MM.1S (cell line): ENCODE results near the gene EIF1B.

ENCODE experiments used
- DNase-seq: peaks from one replicate; pipeline ENCODE4 v3.0.0-alpha.2; 2015
- H2AFZ ChIP-seq: fragments of 300-600 bp; sonication (generic); 2 replicates; pipeline ENCODE4 v1.6.0; 2016; ENCODE audit warnings: antibody characterized with exemption, low read length
- H3F3A ChIP-seq: fragments of 300-600 bp; sonication (generic); 2 replicates; pipeline ENCODE4 v1.6.1; 2016; ENCODE audit warnings: mild to moderate bottlenecking, antibody characterized with exemption, low read length, moderate library complexity, mixed read lengths; ENCODE audit not compliant: insufficient read depth
- H3K27ac ChIP-seq: fragments of 300-600 bp; sonication (generic); 2 replicates; pipeline ENCODE4 v1.5.1; 2016; ENCODE audit warnings: mild to moderate bottlenecking, low read length
- H3K27me3 ChIP-seq: fragments of 300-600 bp; sonication (generic); replicated peaks from 2 replicates; pipeline ENCODE4 v1.6.0; 2016; ENCODE audit warnings: low read length; ENCODE audit not compliant: insufficient read depth
- H3K36me3 ChIP-seq: fragments of 300-600 bp; sonication (generic); replicated peaks from 2 replicates; pipeline ENCODE4 v1.6.1; 2016; ENCODE audit warnings: mild to moderate bottlenecking, low read length, mixed read lengths; ENCODE audit not compliant: insufficient read depth
- H3K4me1 ChIP-seq: fragments of 300-600 bp; sonication (generic); 2 replicates; pipeline ENCODE4 v1.6.1; 2016; ENCODE audit warnings: low read length, mixed read lengths
- H3K4me2 ChIP-seq: fragments of 300-600 bp; sonication (generic); 2 replicates; pipeline ENCODE4 v1.6.0; 2016; ENCODE audit warnings: low read depth, low read length
- H3K4me3 ChIP-seq: fragments of 300-600 bp; sonication (generic); 2 replicates; pipeline ENCODE4 v1.5.1; 2016; ENCODE audit warnings: low read length, mixed read lengths
- H3K79me2 ChIP-seq: fragments of 300-600 bp; sonication (generic); 2 replicates; pipeline ENCODE4 v1.6.1; 2016; ENCODE audit warnings: mixed run types, low read length, mixed read lengths
- H3K9ac ChIP-seq: fragments of 300-600 bp; sonication (generic); 2 replicates; pipeline ENCODE4 v1.6.1; 2016; ENCODE audit warnings: low read length, mixed read lengths
- H3K9me2 ChIP-seq: fragments of 300-600 bp; sonication (generic); replicated peaks from 2 replicates; pipeline ENCODE4 v1.6.1; 2016; ENCODE audit warnings: mild to moderate bottlenecking, low read length, mixed read lengths; ENCODE audit not compliant: insufficient read depth
- H3K9me3 ChIP-seq: fragments of 300-600 bp; sonication (generic); replicated peaks from 2 replicates; pipeline ENCODE4 v1.6.1; 2016; ENCODE audit warnings: mild to moderate bottlenecking, low read length, mixed read lengths; ENCODE audit not compliant: insufficient read depth
- H4K20me1 ChIP-seq: fragments of 300-600 bp; sonication (generic); 2 replicates; pipeline ENCODE4 v1.6.1; 2016; ENCODE audit warnings: mild to moderate bottlenecking, low read length, moderate library complexity, mixed read lengths; ENCODE audit not compliant: insufficient read depth
- CTCF ChIP-seq: fragments of 300-600 bp; sonication (generic); IDR thresholded peaks from 2 replicates; pipeline ENCODE4 v1.5.1; 2016; ENCODE audit warnings: antibody characterized with exemption, low read length, mixed read lengths
- EZH2 ChIP-seq: fragments of 300-600 bp; sonication (generic); optimal IDR thresholded peaks from 2 replicates; pipeline ENCODE3; 2017; ENCODE audit warnings: low read depth, mild to moderate bottlenecking, antibody characterized with exemption, low read length, mixed read lengths
- EZH2phosphoT487 ChIP-seq: fragments of 300-600 bp; sonication (generic); IDR thresholded peaks from 2 replicates; pipeline ENCODE4 v1.6.1; 2018; ENCODE audit warnings: antibody characterized with exemption, low read length

Gene EIF1B

GRCh38 chr3:40350529-40350928 is 41.0 kb downstream of the EIF1B start:
- H3K9ac ChIP-seq: no peak overlapping the region
- no peaks in the 10 kb centered on the region for H3K9me3 ChIP-seq
- no peaks in the 10 kb centered on the region for H3K36me3 ChIP-seq
- H3K4me1 ChIP-seq: no peaks in the 10 kb centered on the region
- H4K20me1 ChIP-seq: no peaks in the 10 kb centered on the region
- TF ChIP-seq CTCF (no peak), EZH2 (no peak), EZH2phosphoT487 (no peak)
- no peak overlapping the region for H2AFZ ChIP-seq
- DNase-seq: no peak
- H3F3A ChIP-seq: no peaks in the 10 kb centered on the region
- no peak overlapping the region for H3K4me3 ChIP-seq
- no peak overlapping the region for H3K27ac ChIP-seq
- no peaks in the 10 kb centered on the region for H3K79me2 ChIP-seq
- no peaks in the 10 kb centered on the region for H3K9me2 ChIP-seq
- no peaks in the 10 kb centered on the region for H3K27me3 ChIP-seq
- no peak overlapping the region for H3K4me2 ChIP-seq

DNA sequence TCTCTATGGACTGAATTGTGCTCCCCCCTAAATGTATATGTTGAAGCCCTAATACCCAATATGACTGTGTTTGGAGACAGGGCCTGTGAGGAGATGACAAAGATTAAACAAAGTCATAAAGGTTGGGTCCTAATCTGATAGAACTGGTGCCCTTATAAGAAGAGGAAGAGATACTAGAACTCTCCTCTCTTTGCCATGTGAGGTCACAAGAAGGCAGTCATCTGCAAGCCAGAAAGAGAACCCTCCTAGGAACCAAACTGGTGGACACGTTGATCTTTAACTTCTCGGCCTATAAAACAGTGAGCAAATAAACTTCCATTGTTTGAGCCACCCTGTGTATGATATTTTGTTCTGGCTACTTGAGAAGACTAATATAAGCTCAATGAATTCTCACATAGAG is 45.9 kb downstream of the EIF1B start:
- H3K4me1 ChIP-seq: no peaks in the 10 kb centered on the region
- no peak for DNase-seq
- no peak overlapping the region for H2AFZ ChIP-seq
- H3K27ac ChIP-seq: no peak overlapping the region
- no peaks in the 10 kb centered on the region for H4K20me1 ChIP-seq
- no peaks in the 10 kb centered on the region for H3F3A ChIP-seq
- H3K79me2 ChIP-seq: no peaks in the 10 kb centered on the region
- no peaks in the 10 kb centered on the region for H3K36me3 ChIP-seq
- H3K4me2 ChIP-seq: no peak overlapping the region
- no peaks in the 10 kb centered on the region for H3K9me2 ChIP-seq
- H3K27me3 ChIP-seq: no peaks in the 10 kb centered on the region
- no peak overlapping the region for H3K4me3 ChIP-seq
- H3K9ac ChIP-seq: no peak overlapping the region
- no peaks in the 10 kb centered on the region for H3K9me3 ChIP-seq
- TF ChIP-seq CTCF (no peak), EZH2phosphoT487 (no peak), EZH2 (no peak)

DNA sequence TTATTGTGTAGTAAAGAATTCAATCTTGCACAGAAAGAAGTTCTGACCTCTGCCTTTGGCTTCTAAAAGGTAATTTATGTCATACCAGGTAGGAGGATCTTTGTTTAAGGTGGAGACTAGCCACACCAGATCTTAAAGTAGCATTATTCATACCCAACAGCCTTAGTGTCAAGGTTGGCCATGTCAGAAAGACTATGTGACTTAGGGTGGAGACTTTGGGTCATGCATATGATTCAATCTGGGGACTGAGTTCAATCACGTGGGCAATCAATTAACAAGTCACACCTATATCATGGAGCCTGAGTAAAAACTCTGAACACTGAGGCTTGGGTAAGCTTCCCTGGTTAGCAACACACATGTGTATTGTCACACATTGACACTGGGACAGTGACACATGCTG is 48.9 kb downstream of the EIF1B start:
- Histone ChIP-seq H3K9me3 (no peaks in the 10 kb centered on the region), H3K4me1 (no peaks in the 10 kb centered on the region), H4K20me1 (no peaks in the 10 kb centered on the region), H3K27ac (no peak overlapping the region), H2AFZ (no peak overlapping the region), H3K4me3 (no peak overlapping the region), H3K9me2 (no peaks in the 10 kb centered on the region), H3K27me3 (no peaks in the 10 kb centered on the region), H3K36me3 (no peaks in the 10 kb centered on the region), H3K9ac (no peak overlapping the region), H3K79me2 (no peaks in the 10 kb centered on the region), H3K4me2 (no peak overlapping the region), H3F3A (no peaks in the 10 kb centered on the region)
- TF ChIP-seq CTCF: no peak
- TF ChIP-seq EZH2phosphoT487: no peak
- TF ChIP-seq EZH2: no peak
- no peak for DNase-seq
